GM12878 (cell line): ENCODE results near the gene RAD51B.
A peak's percentile ranks its signal among the peaks of the same experiment; 100 is the strongest.

Source experiments
- CEBPB ChIP-seq, 2 experiments: fragments of 150-350 bp in 1 of 2; IDR thresholded peaks; 2 replicates each; pipeline ENCODE4 v1.6.1; 2012 to 2014; ENCODE audit warnings: low read depth in 2 of 2, low read length in 2 of 2, borderline replicate concordance in 1 of 2, inconsistent platforms in 1 of 2
- POLR2A ChIP-seq: IDR thresholded peaks from 2 replicates; pipeline ENCODE4 v1.6.1; 2011; ENCODE audit warnings: low read depth, mild to moderate bottlenecking, low read length
- RAD21 ChIP-seq: IDR thresholded peaks from 2 replicates; pipeline ENCODE4 v1.6.1; 2011; ENCODE audit warnings: mild to moderate bottlenecking, low read depth, low read length, moderate library complexity; ENCODE audit not compliant: insufficient read depth
- SMC3 ChIP-seq: IDR thresholded peaks from 2 replicates; pipeline ENCODE4 v1.6.1; 2011; ENCODE audit warnings: low read length, improper control_type of control experiment, borderline replicate concordance
- ZSCAN29 ChIP-seq: fragments of 450-650 bp; IDR thresholded peaks from 2 replicates; pipeline ENCODE4 v1.6.1; 2017; ENCODE audit warnings: mild to moderate bottlenecking, moderate library complexity
- TF ChIP-seq, protein P1 (sequence below), 3 experiments: IDR thresholded peaks in 2 of 3; conservative IDR thresholded peaks in 1 of 3; 2 replicates each; pipeline ENCODE4 v1.5.1; 2011; ENCODE audit warnings: low read depth in 3 of 3, low read length in 3 of 3, mild to moderate bottlenecking in 3 of 3, control low read depth in 2 of 3, moderate library complexity in 2 of 3, inconsistent platforms in 1 of 3, mixed read lengths in 1 of 3; ENCODE audit not compliant: control insufficient read depth in 2 of 3, insufficient read depth in 1 of 3; ENCODE audit errors: extremely low read depth in 1 of 3

GRCh38 chr14:68250927-68251768 lies 431.6 kb downstream of the RAD51B start:
- TF ChIP-seq SMC3 (peak; percentile 53; the same call in 1 of the 2 replicates), ZSCAN29 (no peak), POLR2A (no peak), CEBPB (IDR thresholded peaks at IDR 0.05; ENCODE audit: borderline replicate concordance in 1 of 2, low read depth in 2 of 2, low read length in 2 of 2) (no peak), RAD21 (peak; percentile 80)
- TF ChIP-seq, protein P1, sequence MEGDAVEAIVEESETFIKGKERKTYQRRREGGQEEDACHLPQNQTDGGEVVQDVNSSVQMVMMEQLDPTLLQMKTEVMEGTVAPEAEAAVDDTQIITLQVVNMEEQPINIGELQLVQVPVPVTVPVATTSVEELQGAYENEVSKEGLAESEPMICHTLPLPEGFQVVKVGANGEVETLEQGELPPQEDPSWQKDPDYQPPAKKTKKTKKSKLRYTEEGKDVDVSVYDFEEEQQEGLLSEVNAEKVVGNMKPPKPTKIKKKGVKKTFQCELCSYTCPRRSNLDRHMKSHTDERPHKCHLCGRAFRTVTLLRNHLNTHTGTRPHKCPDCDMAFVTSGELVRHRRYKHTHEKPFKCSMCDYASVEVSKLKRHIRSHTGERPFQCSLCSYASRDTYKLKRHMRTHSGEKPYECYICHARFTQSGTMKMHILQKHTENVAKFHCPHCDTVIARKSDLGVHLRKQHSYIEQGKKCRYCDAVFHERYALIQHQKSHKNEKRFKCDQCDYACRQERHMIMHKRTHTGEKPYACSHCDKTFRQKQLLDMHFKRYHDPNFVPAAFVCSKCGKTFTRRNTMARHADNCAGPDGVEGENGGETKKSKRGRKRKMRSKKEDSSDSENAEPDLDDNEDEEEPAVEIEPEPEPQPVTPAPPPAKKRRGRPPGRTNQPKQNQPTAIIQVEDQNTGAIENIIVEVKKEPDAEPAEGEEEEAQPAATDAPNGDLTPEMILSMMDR (IDR thresholded peaks at IDR 0.05 in 2 of 3, conservative IDR thresholded peaks at IDR 0.05 in 1 of 3; ENCODE audit: control insufficient read depth in 2 of 3, extremely low read depth in 1 of 3, insufficient read depth in 1 of 3, low read depth in 3 of 3, low read length in 3 of 3): peak; percentile 4 to 52 (median 34); a peak in 4 of 6 replicates
